Measurements from ENCODE around the gene LINC01488. TPM values are rescaled to one million over a fixed set of nuclear protein-coding genes. Genes with fewer than 3 reads are reported as not detected.

The LINC01488 gene
- total RNA-seq, 1 experiment from 2014 or later: not detected

GRCh38 chr11:69523453-69523852 is 42.0 kb downstream of the LINC01488 start:
- DNase-seq: no peak
- H3K36me3 ChIP-seq: no peaks in the 10 kb centered on the region
- peaks cover 3% of the 10 kb centered on the region for H3K9me3 ChIP-seq
- H3K27me3 ChIP-seq: no peaks in the 10 kb centered on the region
- no peak overlapping the region for H3K4me3 ChIP-seq

- no peaks in the 10 kb centered on the region for H3K27me3 ChIP-seq
- no peaks in the 10 kb centered on the region for H3K36me3 ChIP-seq
- H3K4me3 ChIP-seq: no peak overlapping the region
- no peaks in the 10 kb centered on the region; the same call in 1 of the 2 replicates for H3K9me3 ChIP-seq
- DNase-seq: no peak
Observed at GRCh38 chr11:69524291-69524882, 42.9 kb downstream of the LINC01488 start.

- Histone ChIP-seq H3K27me3 (no peaks in the 10 kb centered on the region), H3K4me3 (no peak overlapping the region), H3K9me3 (no peaks in the 10 kb centered on the region), H3K36me3 (no peaks in the 10 kb centered on the region)
- no peak for DNase-seq
Observed at GRCh38 chr11:69524991-69525411, 43.5 kb downstream of the LINC01488 start.

- H3K27me3 ChIP-seq: no peaks in the 10 kb centered on the region
- no peak for DNase-seq
- H3K36me3 ChIP-seq: no peaks in the 10 kb centered on the region
- H3K9me3 ChIP-seq: no peaks in the 10 kb centered on the region
- no peak overlapping the region for H3K4me3 ChIP-seq
Observed at GRCh38 chr11:69525516-69526452, 44.3 kb downstream of the LINC01488 start.

GRCh38 chr11:69526453-69526810 is 45.0 kb downstream of the LINC01488 start:
- H3K4me3 ChIP-seq: no peak overlapping the region
- H3K36me3 ChIP-seq: no peaks in the 10 kb centered on the region
- H3K27me3 ChIP-seq: no peaks in the 10 kb centered on the region
- H3K9me3 ChIP-seq: no peaks in the 10 kb centered on the region
- DNase-seq: no peak

GRCh38 chr11:69529001-69529400 is 47.5 kb downstream of the LINC01488 start:
- DNase-seq: no peak
- Histone ChIP-seq H3K27me3 (no peaks in the 10 kb centered on the region), H3K9me3 (no peaks in the 10 kb centered on the region)

GRCh38 chr11:69530278-69531070 is 49.0 kb downstream of the LINC01488 start:
- Histone ChIP-seq H3K36me3 (no peaks in the 10 kb centered on the region), H3K27me3 (no peaks in the 10 kb centered on the region), H3K9me3 (no peaks in the 10 kb centered on the region), H3K4me3 (no peak overlapping the region)
- DNase-seq: no peak

More at GRCh38 chr11:69529001-69529400, 47.5 kb downstream of the LINC01488 start:
- H3K36me3 ChIP-seq: no peaks in the 10 kb centered on the region
- H3K4me3 ChIP-seq: no peak overlapping the region

GRCh38 chr11:69531071-69531716 is 49.7 kb downstream of the LINC01488 start:
- H3K4me3 ChIP-seq: no peak overlapping the region
- H3K27me3 ChIP-seq: no peaks in the 10 kb centered on the region
- no peaks in the 10 kb centered on the region for H3K36me3 ChIP-seq
- no peaks in the 10 kb centered on the region for H3K9me3 ChIP-seq
- DNase-seq: no peak

- DNase-seq: no peak
- no peak overlapping the region for H3K4me3 ChIP-seq
Observed at GRCh38 chr11:69531717-69532088, 50.2 kb downstream of the LINC01488 start.

GRCh38 chr11:69533296-69534165 is 52.1 kb downstream of the LINC01488 start:
- H3K27me3 ChIP-seq: no peaks in the 10 kb centered on the region
- H3K4me3 ChIP-seq: no peak overlapping the region
- H3K9me3 ChIP-seq: no peaks in the 10 kb centered on the region
- no peaks in the 10 kb centered on the region for H3K36me3 ChIP-seq
- no peak for DNase-seq

More at GRCh38 chr11:69531717-69532088, 50.2 kb downstream of the LINC01488 start:
- H3K27me3 ChIP-seq: no peaks in the 10 kb centered on the region
- no peaks in the 10 kb centered on the region for H3K36me3 ChIP-seq
- H3K9me3 ChIP-seq: no peaks in the 10 kb centered on the region

- no peak for DNase-seq
- H3K4me3 ChIP-seq: no peak overlapping the region
Observed at GRCh38 chr11:69534166-69534530, 52.7 kb downstream of the LINC01488 start.

GRCh38 chr11:69535908-69536307 is 54.4 kb downstream of the LINC01488 start:
- Histone ChIP-seq H3K4me3 (no peak overlapping the region), H3K9me3 (no peaks in the 10 kb centered on the region), H3K36me3 (no peaks in the 10 kb centered on the region), H3K27me3 (no peaks in the 10 kb centered on the region)
- DNase-seq: no peak

More at GRCh38 chr11:69534166-69534530, 52.7 kb downstream of the LINC01488 start:
- no peaks in the 10 kb centered on the region for H3K27me3 ChIP-seq
- no peaks in the 10 kb centered on the region for H3K36me3 ChIP-seq
- H3K9me3 ChIP-seq: no peaks in the 10 kb centered on the region

GRCh38 chr11:69536406-69536805 is 54.9 kb downstream of the LINC01488 start:
- H3K4me3 ChIP-seq: no peak overlapping the region
- no peak for DNase-seq
- H3K27me3 ChIP-seq: no peaks in the 10 kb centered on the region
- no peaks in the 10 kb centered on the region for H3K36me3 ChIP-seq
- H3K9me3 ChIP-seq: no peaks in the 10 kb centered on the region

GRCh38 chr11:69537126-69537525 is 55.7 kb downstream of the LINC01488 start:
- Histone ChIP-seq H3K27me3 (no peaks in the 10 kb centered on the region), H3K36me3 (no peaks in the 10 kb centered on the region), H3K9me3 (no peaks in the 10 kb centered on the region), H3K4me3 (no peak overlapping the region)
- DNase-seq: no peak

GRCh38 chr11:69537855-69538640 is 56.6 kb downstream of the LINC01488 start:
- Histone ChIP-seq H3K27me3 (no peaks in the 10 kb centered on the region), H3K4me3 (no peak overlapping the region), H3K9me3 (no peaks in the 10 kb centered on the region), H3K36me3 (no peaks in the 10 kb centered on the region)
- no peak for DNase-seq
